ENCODE results near the gene TELO2.

TELO2 gene

GRCh38 chr16:1542166-1542500 is 49.0 kb downstream of the TELO2 start:
- H3K4me3 ChIP-seq (ENCODE audit: low read depth, low read length) = no peak overlapping the region
- no peak for DNase-seq (ENCODE audit: low read depth)
- no peak for TF ChIP-seq CTCF (IDR thresholded peaks at IDR 0.05; ENCODE audit: control insufficient read depth, extremely low read depth, insufficient read depth)

DNA sequence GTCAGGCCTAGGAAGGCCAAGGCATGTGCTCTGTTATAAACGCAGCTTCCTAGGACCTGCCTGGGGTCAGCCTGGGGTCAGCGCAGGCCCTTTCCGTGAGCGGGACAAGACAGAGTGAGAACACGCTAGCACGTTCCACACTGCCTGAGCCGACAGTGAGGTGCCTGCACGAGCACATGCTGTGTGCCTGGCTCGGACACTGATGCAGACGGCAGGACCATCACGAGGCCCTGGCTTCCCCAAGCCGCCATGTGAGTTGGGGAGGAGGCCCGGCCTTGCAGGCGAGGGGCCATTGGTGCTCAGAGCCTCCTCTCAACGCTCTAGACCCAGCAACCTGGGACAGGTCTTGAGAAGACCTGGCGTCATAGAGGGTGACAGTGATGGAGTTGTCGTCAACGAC is 49.4 kb downstream of the TELO2 start:
- DNase-seq (ENCODE audit: low read depth) = no peak
- H3K4me3 ChIP-seq (ENCODE audit: low read depth, low read length) = no peak overlapping the region
- TF ChIP-seq CTCF (IDR thresholded peaks at IDR 0.05; ENCODE audit: control insufficient read depth, extremely low read depth, insufficient read depth) = no peak

GRCh38 chr16:1543085-1543896 is 50.1 kb downstream of the TELO2 start:
- DNase-seq (ENCODE audit: low read depth) = no peak
- TF ChIP-seq CTCF (IDR thresholded peaks at IDR 0.05; ENCODE audit: control insufficient read depth, extremely low read depth, insufficient read depth) = no peak
- H3K4me3 ChIP-seq (ENCODE audit: low read depth, low read length) = no peak overlapping the region

DNA sequence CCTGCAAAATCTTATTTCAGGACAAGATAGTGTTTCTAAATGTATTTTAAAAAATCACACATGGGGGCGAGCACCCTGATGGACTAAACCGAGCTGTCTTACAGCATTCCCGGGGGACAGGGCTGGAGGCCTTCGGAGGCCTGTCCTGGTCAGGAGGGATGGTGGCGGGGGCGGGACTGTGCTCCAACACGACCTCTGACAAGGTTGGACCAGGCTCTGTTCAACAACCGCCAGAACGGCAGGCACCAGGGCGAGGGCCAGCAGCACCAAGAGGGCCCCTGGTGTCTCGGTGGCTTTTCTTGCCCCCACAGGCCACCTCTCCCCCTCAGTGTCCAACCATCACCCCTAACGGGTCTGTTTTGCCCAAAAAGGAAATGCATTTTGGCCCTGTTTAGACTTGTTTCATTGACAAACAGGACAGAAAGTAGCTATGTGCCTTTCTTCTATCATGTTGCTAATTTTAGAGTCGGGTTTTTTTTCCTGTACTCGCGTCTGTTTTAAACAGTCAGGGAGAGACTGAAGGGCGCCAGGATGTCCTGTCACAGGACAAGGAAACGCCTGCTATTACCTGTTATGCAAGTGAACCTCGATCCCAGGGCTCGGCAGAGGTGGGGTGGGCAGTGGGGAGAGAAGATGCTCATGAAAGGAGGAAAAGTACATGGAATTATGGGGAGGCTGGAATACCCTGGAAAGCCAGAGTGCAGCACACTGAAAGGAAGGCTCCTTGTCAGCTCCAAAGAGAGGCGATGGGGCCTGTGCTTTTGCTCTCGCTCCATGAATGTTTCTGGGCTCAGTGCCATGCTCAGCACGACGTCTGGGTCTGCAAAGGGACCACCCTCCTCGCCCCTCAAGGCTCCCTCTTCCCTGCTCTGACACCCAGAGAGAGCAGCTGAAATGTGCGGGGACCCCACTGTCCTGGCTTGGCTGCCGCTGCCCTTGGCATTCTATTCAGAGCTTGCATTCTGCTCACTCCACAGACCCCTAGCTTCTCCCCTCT is 52.2 kb downstream of the TELO2 start:
- no peak for DNase-seq (ENCODE audit: low read depth)
- no peak overlapping the region for H3K4me3 ChIP-seq (ENCODE audit: low read depth, low read length)
- TF ChIP-seq CTCF (IDR thresholded peaks at IDR 0.05; ENCODE audit: control insufficient read depth, extremely low read depth, insufficient read depth) = no peak

GRCh38 chr16:1546430-1546829 is 53.3 kb downstream of the TELO2 start:
- no peak overlapping the region for H3K4me3 ChIP-seq (ENCODE audit: low read depth, low read length)
- no peak for DNase-seq (ENCODE audit: low read depth)
- TF ChIP-seq CTCF (IDR thresholded peaks at IDR 0.05; ENCODE audit: control insufficient read depth, extremely low read depth, insufficient read depth) = no peak

GRCh38 chr16:1548233-1548632 is 55.1 kb downstream of the TELO2 start:
- H3K4me3 ChIP-seq (ENCODE audit: low read depth, low read length) = no peak overlapping the region
- no peak for TF ChIP-seq CTCF (IDR thresholded peaks at IDR 0.05; ENCODE audit: control insufficient read depth, extremely low read depth, insufficient read depth)
- peak; percentile 27 for DNase-seq (ENCODE audit: low read depth)

All from LNCaP clone FGC (cell line).